HL-60/S4 (cell line): Measurements from ENCODE around the gene TRABD2B.

Experiments
- in situ Hi-C: fragments of 300-500 bp; cut with MboI; formaldehyde crosslinking; loops from 2 replicates; pipeline ENCODE4 v1.14.3; 2022; ENCODE audit warnings: low sequenced_read_pairs

TRABD2B gene

GRCh38 chr1:48022306-48022705 lies 25.1 kb upstream of the TRABD2B start:
- in situ Hi-C loops: no loop called here

DNA sequence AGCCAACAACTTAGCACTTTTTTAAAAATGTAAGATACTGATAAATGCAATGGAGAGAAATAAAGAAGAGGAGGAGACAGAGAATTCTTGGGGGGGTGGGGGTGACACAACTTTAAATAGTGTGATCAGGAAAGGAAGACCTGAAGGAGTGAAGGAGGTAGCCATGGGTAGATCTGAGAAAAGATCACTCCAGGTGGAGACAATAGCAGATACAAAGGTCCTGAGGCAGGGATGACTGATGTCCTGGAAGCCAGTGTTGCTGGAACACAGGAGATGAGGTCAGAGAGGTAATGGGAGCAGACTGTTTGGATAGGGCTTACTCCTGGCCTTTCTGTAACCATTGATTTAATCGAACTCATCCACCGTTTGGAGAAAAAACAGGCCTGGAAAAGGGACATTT lies 24.6 kb upstream of the TRABD2B start:
- in situ Hi-C loops: no loop called here

- in situ Hi-C loops: no loop called here
These were observed 22.6 kb upstream of the TRABD2B start for GRCh38 chr1:48019714-48020315.

- in situ Hi-C loops: no loop called here
These were observed 21.6 kb upstream of the TRABD2B start for GRCh38 chr1:48018799-48019198.

DNA sequence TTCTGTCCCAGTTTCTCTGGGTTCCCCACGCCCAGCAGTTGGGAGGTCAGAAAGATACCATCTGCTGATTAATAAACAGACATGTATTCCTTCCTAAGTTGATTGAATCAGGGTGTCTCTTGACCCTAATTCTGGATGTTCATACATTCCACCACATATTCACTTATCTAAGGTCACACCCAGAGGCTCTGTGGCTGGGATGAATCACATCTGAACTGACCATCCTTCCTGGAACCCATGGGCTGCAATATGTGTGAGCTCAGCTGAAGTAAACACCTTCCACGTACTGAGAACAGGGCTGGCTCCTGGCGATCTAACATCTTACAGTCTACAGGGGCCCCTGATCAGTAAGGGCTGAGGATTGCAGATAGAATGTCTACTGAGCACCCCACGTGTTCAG lies 20.5 kb upstream of the TRABD2B start:
- in situ Hi-C loops: no loop called here

- in situ Hi-C loops: no loop called here
These were observed 19.3 kb upstream of the TRABD2B start for GRCh38 chr1:48016515-48016914.

DNA sequence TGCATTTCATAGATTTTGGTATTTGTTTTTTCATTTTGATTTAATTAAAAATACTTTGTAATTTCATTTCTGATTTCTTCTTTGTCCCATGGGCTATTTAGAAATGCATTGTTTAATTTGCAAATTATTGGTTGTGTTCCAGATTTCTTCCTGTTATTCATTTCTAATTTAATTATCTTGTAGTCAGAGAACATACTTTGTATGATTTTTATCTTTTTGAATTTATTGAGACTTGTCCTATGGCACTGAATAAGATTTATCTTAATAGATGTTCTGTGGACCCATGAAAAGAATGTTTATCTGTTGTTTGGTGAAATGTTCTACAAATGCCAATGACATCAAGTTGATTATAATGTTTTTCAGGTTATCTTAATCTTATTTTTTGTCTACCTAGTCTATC lies 16.1 kb upstream of the TRABD2B start:
- in situ Hi-C loops: no loop called here

- in situ Hi-C loops: no loop called here
These were observed 9.9 kb upstream of the TRABD2B start for GRCh38 chr1:48007047-48007446.

DNA sequence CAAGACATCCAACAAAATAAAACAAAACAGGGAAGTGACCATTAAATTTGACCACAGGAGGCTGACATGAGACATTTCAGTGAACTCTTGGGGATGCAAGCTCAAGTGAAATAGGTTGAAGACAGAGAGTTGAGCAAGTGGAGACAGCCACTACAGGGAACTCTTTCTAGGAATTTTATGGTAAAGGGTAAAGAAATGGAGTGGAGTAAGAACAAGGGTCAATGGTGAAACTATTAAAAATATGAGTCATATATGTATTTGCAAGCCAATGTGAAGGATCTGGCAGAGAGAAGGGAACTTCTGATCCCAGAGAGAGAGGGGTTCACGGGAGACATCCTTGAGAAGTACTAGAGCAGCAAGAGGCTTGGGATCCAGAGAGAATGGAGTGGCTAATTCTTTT lies 9.1 kb upstream of the TRABD2B start:
- in situ Hi-C loops: no loop called here

DNA sequence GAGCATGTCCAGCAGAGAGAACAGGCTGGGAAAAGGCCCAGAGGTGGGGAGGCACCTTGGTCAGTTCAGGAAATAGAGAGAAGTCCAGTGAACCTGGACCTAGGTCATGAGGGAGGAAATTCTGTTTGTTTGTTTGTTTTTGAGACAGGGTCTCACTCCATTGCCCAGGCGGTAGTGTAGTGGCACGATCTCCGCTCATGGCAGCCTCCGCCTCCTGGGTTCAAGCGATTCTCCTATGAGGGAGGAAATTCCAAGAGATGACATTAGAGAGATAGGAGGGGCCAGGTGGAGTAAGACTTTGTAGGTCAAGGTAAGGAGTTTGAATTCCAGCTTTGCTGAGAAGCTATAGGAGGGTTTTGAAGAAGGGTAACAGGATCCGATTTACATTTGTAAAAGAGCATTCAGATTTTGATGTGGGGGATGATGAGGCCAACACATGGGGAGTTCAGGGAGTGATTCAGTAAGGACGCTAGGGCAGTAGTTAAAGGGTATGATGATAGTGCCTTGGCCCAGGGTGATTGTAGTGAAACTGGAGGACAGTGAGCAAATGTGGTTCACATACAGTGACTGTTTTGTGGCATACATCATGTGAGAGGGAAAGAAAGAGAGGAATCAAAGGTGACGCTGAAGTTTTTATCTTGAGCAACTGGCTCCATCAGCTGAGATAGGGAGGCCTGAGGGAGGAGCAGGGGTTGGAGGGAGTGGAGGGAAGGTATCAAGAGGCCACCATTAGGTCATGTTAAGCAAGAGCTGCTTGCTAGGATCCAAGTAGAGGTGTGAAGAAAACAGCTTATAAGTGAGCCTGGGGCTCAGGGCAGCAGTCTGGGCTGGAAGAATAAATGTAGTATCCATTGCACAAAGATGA lies 8.3 kb upstream of the TRABD2B start:
- in situ Hi-C loops: no loop called here

DNA sequence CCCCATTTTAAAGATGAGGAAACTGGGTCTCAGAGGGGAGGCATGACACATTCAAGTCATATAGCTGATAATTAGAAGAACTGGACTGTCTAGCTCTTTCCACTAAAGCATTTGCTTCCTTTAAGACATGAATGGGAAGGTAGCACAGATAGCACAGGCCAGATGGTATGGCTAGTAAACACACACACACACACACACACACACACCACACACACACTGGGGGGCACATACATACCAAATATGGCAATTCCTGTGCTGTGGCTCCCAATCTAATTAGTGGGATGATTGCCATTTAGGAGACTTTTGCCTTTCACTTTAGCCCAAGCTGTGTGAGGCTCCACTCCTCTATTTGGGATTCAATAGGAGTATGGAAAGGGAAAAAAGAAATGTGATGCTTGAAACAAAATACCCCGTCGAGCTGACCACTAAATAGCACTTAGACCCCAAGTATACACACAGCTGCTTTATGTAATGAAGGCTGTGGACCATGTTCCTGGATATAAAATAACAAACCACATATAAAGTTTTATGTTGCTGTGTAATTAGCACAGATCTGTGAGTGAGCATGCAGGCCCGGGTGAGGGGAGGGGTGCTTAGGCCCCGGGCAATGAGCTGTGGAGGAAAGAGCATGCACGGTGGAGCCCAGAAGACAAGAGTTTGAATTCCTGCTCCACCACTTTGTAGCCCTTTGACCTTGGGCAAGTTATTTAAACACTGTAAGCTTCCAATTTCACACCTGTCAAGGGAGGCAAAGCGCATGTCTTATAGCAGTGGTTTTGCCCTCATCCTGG lies 6.8 kb upstream of the TRABD2B start:
- in situ Hi-C loops: no loop called here

GRCh38 chr1:48002142-48002541 lies 5.0 kb upstream of the TRABD2B start:
- in situ Hi-C loops: no loop called here

GRCh38 chr1:48001696-48002095 lies 4.5 kb upstream of the TRABD2B start:
- in situ Hi-C loops: no loop called here

DNA sequence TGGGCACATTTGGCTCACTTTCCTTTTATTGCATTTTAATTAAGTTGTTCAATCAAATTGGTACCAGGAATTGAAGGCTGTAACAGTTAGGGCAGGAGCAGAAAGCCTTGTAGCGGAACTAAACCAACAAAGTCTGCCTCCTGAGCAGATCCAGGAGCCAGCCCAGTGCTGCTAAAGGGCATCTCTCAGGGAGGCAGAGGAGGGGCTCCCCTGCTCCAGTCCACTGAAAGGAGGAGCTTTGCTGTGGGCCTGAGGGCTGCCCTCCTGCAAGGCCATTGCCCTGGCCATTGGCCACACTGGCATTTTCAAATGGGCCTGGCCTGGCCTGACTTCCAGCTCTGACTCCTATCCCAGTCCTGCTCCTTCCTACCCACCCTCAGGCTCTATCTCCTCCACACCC lies 3.7 kb upstream of the TRABD2B start:
- in situ Hi-C loops: no loop called here

GRCh38 chr1:47999097-47999496 lies 1.9 kb upstream of the TRABD2B start:
- in situ Hi-C loops: no loop called here

DNA sequence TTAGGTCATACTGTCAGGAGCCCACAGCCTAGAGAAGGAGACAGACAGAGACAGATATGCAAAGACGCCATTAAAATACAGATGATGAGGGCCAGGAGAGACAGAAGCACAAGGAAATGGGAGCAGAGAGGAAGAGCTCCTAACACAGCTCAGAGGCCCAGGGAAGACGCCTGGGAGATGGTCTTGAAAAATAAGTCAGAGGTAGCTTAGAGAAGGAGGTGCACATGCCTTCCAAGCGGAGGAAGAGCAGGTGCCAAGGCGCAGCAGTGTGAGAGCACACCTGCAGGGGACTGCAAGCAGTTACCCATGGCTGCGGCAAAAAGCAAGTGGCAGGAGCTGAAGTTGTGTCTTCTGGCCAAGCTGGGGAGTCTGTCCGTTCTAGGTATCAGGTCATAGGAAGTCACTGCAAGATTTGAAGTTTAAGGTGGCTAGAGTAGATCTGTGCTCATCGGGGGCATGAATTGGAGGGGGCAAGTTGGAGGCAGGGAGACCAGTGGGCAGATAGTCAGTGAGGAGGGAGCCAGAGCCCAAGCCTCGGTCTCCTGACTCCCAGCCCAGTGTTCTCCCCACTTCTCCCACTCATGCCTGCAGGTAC lies 1.3 kb upstream of the TRABD2B start:
- in situ Hi-C loops: no loop called here

- in situ Hi-C loops: no loop called here
These were observed 569 bp downstream of the TRABD2B start for GRCh38 chr1:47996406-47997226.

GRCh38 chr1:47996060-47996405 lies 1.2 kb downstream of the TRABD2B start:
- in situ Hi-C loops: no loop called here

GRCh38 chr1:47995306-47996050 lies 1.7 kb downstream of the TRABD2B start:
- in situ Hi-C loops: no loop called here
